KOPT-K1 (cell line): Measurements from ENCODE around the gene GTF2F1.
"Not testable (repeated sequence)": the region's sequence is repeated elsewhere in the genome, so short reads cannot be mapped to it uniquely, and the experiment has no call there.

Source experiments
- H3K27ac ChIP-seq: fragments of 200-600 bp; sonication (generic); 2 replicates; pipeline ENCODE4 v1.5.1; 2016; ENCODE audit warnings: antibody characterized with exemption, mild to moderate bottlenecking, low read depth, low read length; ENCODE audit not compliant: poor library complexity, severe bottlenecking
- H3K36me3 ChIP-seq: fragments of 200-600 bp; sonication (generic); 2 replicates; pipeline ENCODE4 v1.5.1; 2017; ENCODE audit warnings: antibody characterized with exemption, mild to moderate bottlenecking, low read length, moderate library complexity; ENCODE audit not compliant: insufficient read depth
- H3K9me3 ChIP-seq: fragments of 200-600 bp; sonication (generic); 2 replicates; pipeline ENCODE4 v1.5.1; 2017; ENCODE audit warnings: antibody characterized with exemption, low read length, mild to moderate bottlenecking; ENCODE audit not compliant: insufficient read depth, poor library complexity, severe bottlenecking

Gene GTF2F1

GRCh38 chr19:6378486-6378885 is 14.5 kb downstream of the GTF2F1 start:
- H3K36me3 ChIP-seq, result peaks cover 59% of the 10 kb centered on the region
- H3K27ac ChIP-seq, result no peak overlapping the region
- H3K9me3 ChIP-seq, result no peaks in the 10 kb centered on the region

DNA sequence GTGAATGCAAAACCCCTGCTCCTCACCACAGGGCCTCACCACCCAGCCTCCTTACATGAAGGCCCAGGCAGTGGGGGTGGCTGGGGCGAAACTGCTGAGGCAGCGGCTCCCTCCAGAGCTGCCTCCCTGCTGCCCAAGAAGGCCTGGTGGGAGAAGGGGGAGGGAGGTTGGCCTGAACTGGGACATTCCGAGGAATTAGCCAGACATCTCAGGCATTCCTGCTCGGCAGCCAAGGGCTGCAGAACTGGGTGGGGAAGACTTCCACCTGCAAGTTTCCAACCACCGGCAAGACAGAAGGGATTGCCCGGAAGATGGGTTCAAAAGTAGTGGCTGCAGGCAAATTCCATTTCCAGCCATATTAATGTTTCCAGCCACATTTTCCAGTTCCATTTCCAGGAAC is 14.9 kb downstream of the GTF2F1 start:
- Histone ChIP-seq H3K27ac (no peak overlapping the region), H3K9me3 (no peaks in the 10 kb centered on the region)

GRCh38 chr19:6376512-6377190 is 16.3 kb downstream of the GTF2F1 start:
- Histone ChIP-seq H3K27ac (no peak overlapping the region), H3K36me3 (peaks cover 42% of the 10 kb centered on the region), H3K9me3 (no peaks in the 10 kb centered on the region)

More for the DNA sequence above, 14.9 kb downstream of the GTF2F1 start:
- peaks cover 55% of the 10 kb centered on the region for H3K36me3 ChIP-seq

- Histone ChIP-seq H3K9me3 (no peaks in the 10 kb centered on the region), H3K36me3 (peaks cover 30% of the 10 kb centered on the region), H3K27ac (no peak within 1 kb of the TSS)
These were observed 17.5 kb downstream of the GTF2F1 start, which contains the start of gene PSPN for GRCh38 chr19:6375411-6376010. Gene PSPN, minus strand, starts transcription at chr19:6375933. Its CDS starts 84 bp downstream, at chr19:6375849.

DNA sequence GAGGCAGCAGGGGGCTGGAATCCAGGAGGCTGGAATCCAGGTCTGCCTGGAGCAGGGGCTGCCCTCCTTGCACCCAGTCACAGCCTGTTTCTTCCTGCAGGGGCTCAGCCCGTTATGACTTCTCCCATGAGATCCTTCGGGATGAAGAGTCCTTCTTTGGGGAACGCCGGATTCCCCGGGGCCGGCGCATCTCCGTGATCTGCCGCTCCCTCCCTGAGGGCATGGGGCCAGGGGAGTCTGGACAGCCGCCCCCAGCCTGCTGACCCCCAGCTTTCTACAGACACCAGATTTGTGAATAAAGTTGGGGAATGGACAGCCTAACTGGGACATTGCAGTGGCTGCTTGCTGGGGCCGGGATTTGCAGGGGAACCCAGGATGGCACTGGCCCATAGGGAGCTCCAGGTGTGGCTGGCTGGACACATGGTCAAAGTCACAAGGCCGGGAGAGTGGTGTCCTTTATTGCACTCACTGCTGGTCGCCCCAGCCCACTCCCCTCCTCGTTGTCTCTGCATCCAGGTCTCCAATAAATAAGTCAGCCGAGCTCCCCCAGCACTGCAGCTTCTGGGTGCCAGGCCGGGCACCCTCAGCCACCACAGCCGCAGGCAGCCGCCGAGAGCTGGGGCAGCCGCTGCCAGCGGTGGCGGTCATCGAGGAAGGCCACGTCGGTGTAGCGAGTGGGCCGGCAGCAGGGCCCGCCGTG is 18.1 kb downstream of the GTF2F1 start:
- Histone ChIP-seq H3K9me3 (no peaks in the 10 kb centered on the region), H3K36me3 (peaks cover 24% of the 10 kb centered on the region), H3K27ac (no peak overlapping the region)

GRCh38 chr19:6374161-6374709 is 18.7 kb downstream of the GTF2F1 start:
- peak overlapping the region; percentile 52 for H3K27ac ChIP-seq
- H3K9me3 ChIP-seq, result no peaks in the 10 kb centered on the region
- peaks cover 21% of the 10 kb centered on the region for H3K36me3 ChIP-seq

GRCh38 chr19:6373813-6374108 is 19.2 kb downstream of the GTF2F1 start:
- Histone ChIP-seq H3K27ac (peak overlapping the region; percentile 52), H3K9me3 (no peaks in the 10 kb centered on the region), H3K36me3 (peaks cover 21% of the 10 kb centered on the region)

DNA sequence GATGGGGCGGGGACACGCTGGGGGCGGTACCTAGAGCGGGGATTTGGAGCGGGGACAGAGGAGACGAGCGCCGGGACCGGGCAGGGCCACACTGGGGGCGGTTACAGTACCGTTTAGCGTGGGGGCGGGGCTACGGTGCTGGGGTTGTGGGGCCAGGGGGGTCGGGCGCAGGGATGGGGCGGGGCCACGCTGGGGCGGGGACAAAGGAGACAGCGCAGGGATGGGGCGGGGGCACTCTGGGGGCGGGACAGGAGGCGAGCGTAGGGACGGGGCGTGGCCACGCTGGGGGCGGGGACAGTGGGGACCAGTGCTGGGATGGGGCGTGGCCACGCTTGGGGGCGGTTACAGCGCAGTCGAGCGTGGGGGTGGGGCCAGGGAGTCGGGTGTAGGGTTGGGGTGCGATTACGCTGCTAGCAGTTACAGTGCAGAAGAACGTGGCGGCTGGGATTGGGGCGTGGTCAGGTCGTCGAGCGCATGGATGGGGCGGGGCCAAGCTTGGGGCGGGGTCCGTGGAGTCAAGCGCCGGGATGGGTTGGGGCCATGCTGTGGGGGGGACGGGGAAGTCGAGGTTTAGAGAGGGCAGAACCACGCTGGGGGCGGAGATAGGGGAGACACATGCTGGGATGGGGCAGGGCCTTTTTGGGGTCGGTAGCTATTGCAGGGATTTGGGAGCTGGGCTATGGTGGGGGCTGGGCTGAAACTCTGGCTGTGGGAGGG is 19.7 kb downstream of the GTF2F1 start:
- Histone ChIP-seq H3K9me3 (no peaks in the 10 kb centered on the region), H3K36me3 (peaks cover 22% of the 10 kb centered on the region), H3K27ac (peak overlapping the region; percentile 86)

- peaks cover 28% of the 10 kb centered on the region for H3K36me3 ChIP-seq
- H3K9me3 ChIP-seq, result no peaks in the 10 kb centered on the region
- H3K27ac ChIP-seq, result peak within 1 kb of the TSS; percentile 86
These were observed 20.3 kb downstream of the GTF2F1 start, which contains the start of gene ALKBH7 for GRCh38 chr19:6372594-6373095. Gene ALKBH7, plus strand, starts transcription at chr19:6372794. Its CDS starts 27 bp downstream, at chr19:6372821.

DNA sequence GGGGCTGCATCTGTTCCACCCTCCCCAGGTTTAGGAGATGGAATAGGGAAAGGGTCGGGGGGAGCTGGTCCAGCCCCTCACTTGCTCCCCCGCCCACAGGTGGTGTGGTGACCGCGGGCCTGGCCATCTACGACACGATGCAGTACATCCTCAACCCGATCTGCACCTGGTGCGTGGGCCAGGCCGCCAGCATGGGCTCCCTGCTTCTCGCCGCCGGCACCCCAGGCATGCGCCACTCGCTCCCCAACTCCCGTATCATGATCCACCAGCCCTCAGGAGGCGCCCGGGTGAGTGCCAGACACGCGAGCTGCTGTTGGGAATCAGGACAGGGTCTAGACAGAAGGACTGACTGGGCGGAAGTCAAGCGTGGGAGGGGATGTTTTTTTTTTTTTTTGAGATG is 28.6 kb downstream of the GTF2F1 start:
- no peaks in the 10 kb centered on the region for H3K9me3 ChIP-seq
- H3K36me3 ChIP-seq, result peaks cover 59% of the 10 kb centered on the region
- no peak overlapping the region for H3K27ac ChIP-seq

GRCh38 chr19:6362351-6362801 is 30.6 kb downstream of the GTF2F1 start:
- Histone ChIP-seq H3K9me3 (no peaks in the 10 kb centered on the region), H3K36me3 (peaks cover 39% of the 10 kb centered on the region), H3K27ac (peak overlapping the region; percentile 92)

GRCh38 chr19:6362027-6362350 is 31.0 kb downstream of the GTF2F1 start:
- peak overlapping the region; percentile 92 for H3K27ac ChIP-seq
- peaks cover 36% of the 10 kb centered on the region for H3K36me3 ChIP-seq
- H3K9me3 ChIP-seq, result no peaks in the 10 kb centered on the region

- H3K9me3 ChIP-seq, result not testable (repeated sequence)
- peak overlapping the region; percentile 92 for H3K27ac ChIP-seq
- peaks cover 24% of the 10 kb centered on the region for H3K36me3 ChIP-seq
These were observed 32.1 kb downstream of the GTF2F1 start for GRCh38 chr19:6360857-6361216.

- peaks cover 20% of the 10 kb centered on the region for H3K36me3 ChIP-seq
- not testable (repeated sequence) for H3K9me3 ChIP-seq, H3K27ac ChIP-seq
These were observed 32.5 kb downstream of the GTF2F1 start for GRCh38 chr19:6360445-6360844.
